WTC11 (cell line): ENCODE results near the gene SPATA45. TPM values are rescaled to one million over a fixed set of nuclear protein-coding genes. Genes with fewer than 3 reads are reported as not detected.

Experiments
- ATAC-seq: fragments of 200-7000 bp; cut with Tn5 transposase; 2 replicates; pipeline ENCODE4 v1.10.0; 2021; ENCODE audit warnings: mild to moderate bottlenecking, moderate library complexity
- CTCF ChIA-PET: fragments of 300-600 bp; sonication (Branson Sonifier 250); formaldehyde crosslinking; loops from one replicate; lab custom pipeline; 2021; ENCODE audit warnings: antibody characterized with exemption; lab: Charles Lee
- POLR2A ChIA-PET: fragments of 350-600 bp; sonication (Branson Sonifier 250); formaldehyde crosslinking; loops from one replicate; lab custom pipeline; 2021; ENCODE audit warnings: antibody characterized with exemption; lab: Charles Lee
- DNase-seq: peaks from one replicate; pipeline ENCODE4 v3.0.0; 2021; ENCODE audit warnings: low spot score
- H3K27ac Mint-ChIP-seq: 2 replicates; pipeline ENCODE4 v1.8.0; 2021; ENCODE audit warnings: mixed read lengths
- H3K27me3 Mint-ChIP-seq: 2 replicates; pipeline ENCODE4 v1.8.0; 2021; ENCODE audit warnings: low read depth, mild to moderate bottlenecking, moderate library complexity, mixed read lengths
- H3K36me3 Mint-ChIP-seq: 2 replicates; pipeline ENCODE4 v1.8.0; 2021; ENCODE audit warnings: mixed read lengths
- H3K4me1 Mint-ChIP-seq: 2 replicates; pipeline ENCODE4 v1.8.0; 2022; ENCODE audit warnings: mixed read lengths
- H3K4me3 Mint-ChIP-seq: 2 replicates; pipeline ENCODE4 v1.8.0; 2021; ENCODE audit warnings: mild to moderate bottlenecking, moderate library complexity, mixed read lengths
- H3K9me3 Mint-ChIP-seq: 2 replicates; pipeline ENCODE4 v1.8.0; 2021; ENCODE audit warnings: mixed read lengths
- AR ChIP-seq: fragments of 250-450 bp; sonication (Bioruptor Pico); IDR thresholded peaks from 2 replicates; pipeline ENCODE4 v1.9.0; 2021; ENCODE audit warnings: mild to moderate bottlenecking
- EMX1 ChIP-seq: fragments of 250-450 bp; sonication (Bioruptor Pico); IDR thresholded peaks from 2 replicates; pipeline ENCODE4 v1.8.0; 2021; ENCODE audit warnings: mild to moderate bottlenecking
- GABPB1 ChIP-seq: sonication (generic); formaldehyde crosslinking; IDR thresholded peaks from 2 replicates; pipeline ENCODE4 v1.8.1; 2023; ENCODE audit warnings: mild to moderate bottlenecking, missing genetic modification reagents
- IRF2 ChIP-seq: sonication (generic); formaldehyde crosslinking; IDR thresholded peaks from 2 replicates; pipeline ENCODE4 v1.8.0; 2022; ENCODE audit warnings: low read depth, missing genetic modification reagents, borderline replicate concordance
- PRDM15 ChIP-seq: sonication (generic); formaldehyde crosslinking; IDR thresholded peaks from 2 replicates; pipeline ENCODE4 v1.8.0; 2022; ENCODE audit warnings: missing genetic modification reagents
- SMAD3 ChIP-seq: sonication (generic); formaldehyde crosslinking; IDR thresholded peaks from 2 replicates; pipeline ENCODE4 v1.8.0; 2022; ENCODE audit warnings: missing genetic modification reagents, mild to moderate bottlenecking, borderline replicate concordance
- TEAD4 ChIP-seq: sonication (generic); formaldehyde crosslinking; IDR thresholded peaks from 2 replicates; pipeline ENCODE4 v1.8.0; 2022; ENCODE audit warnings: mild to moderate bottlenecking, missing genetic modification reagents
- ZBTB21 ChIP-seq: sonication (generic); formaldehyde crosslinking; IDR thresholded peaks from 2 replicates; pipeline ENCODE4 v1.8.1; 2023; ENCODE audit warnings: mild to moderate bottlenecking, missing genetic modification reagents, borderline replicate concordance
- ZNF219 ChIP-seq: sonication (generic); formaldehyde crosslinking; IDR thresholded peaks from 2 replicates; pipeline ENCODE4 v1.8.0; 2023; ENCODE audit warnings: missing genetic modification reagents, mild to moderate bottlenecking, borderline replicate concordance
- ZNF232 ChIP-seq: sonication (generic); formaldehyde crosslinking; IDR thresholded peaks from 2 replicates; pipeline ENCODE4 v1.8.0; 2022; ENCODE audit warnings: mild to moderate bottlenecking, missing genetic modification reagents
- ZNF263 ChIP-seq: sonication (generic); formaldehyde crosslinking; IDR thresholded peaks from 2 replicates; pipeline ENCODE4 v1.8.1; 2022; ENCODE audit warnings: low read depth, mild to moderate bottlenecking, moderate library complexity, missing genetic modification reagents
- ZNF416 ChIP-seq: fragments of 250-450 bp; sonication (Bioruptor Pico); IDR thresholded peaks from 2 replicates; pipeline ENCODE4 v1.9.0; 2021; ENCODE audit warnings: mild to moderate bottlenecking, inconsistent platforms
- ZNF425 ChIP-seq: fragments of 250-450 bp; sonication (Bioruptor Pico); conservative IDR thresholded peaks from 2 replicates; pipeline ENCODE4 v1.9.0; 2021; ENCODE audit warnings: mild to moderate bottlenecking
- total RNA-seq: library from RNA; stranded (reverse); gene quantifications from 3 replicates; pipeline ENCODE4 v1.2.3, GENCODE V29; 2021
- TF ChIP-seq, protein P1 (sequence below): sonication (generic); formaldehyde crosslinking; IDR thresholded peaks from 2 replicates; pipeline ENCODE4 v1.8.0; 2023; ENCODE audit warnings: mild to moderate bottlenecking, missing genetic modification reagents
- TF ChIP-seq, protein P2 (sequence below): sonication (generic); formaldehyde crosslinking; IDR thresholded peaks from 2 replicates; pipeline ENCODE4 v1.8.1; 2023; ENCODE audit warnings: mild to moderate bottlenecking, missing genetic modification reagents, borderline replicate concordance

The SPATA45 gene
- total RNA-seq, 1 experiment from 2014 or later, result 0.90 TPM

DNA sequence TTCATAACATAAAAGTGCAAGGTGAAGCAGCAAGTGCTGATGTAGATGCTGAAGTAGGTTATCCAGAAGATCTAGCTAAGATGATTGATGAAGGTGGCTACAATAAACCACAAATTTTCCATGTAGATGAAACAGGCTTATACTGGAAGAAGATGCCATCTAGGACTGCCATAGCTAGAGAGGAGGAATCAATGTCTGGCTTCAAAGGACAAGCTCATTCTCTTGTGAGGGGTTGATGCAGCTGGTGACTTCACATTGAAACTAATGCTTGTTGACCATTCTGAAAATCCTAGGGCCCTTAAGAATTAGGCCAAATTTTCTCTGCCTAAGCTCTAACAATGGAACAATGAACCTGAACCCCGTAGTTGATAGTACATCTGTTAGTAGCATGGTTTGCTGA, 44.7 kb upstream of the SPATA45 start:
- POLR2A ChIA-PET, result interaction anchor here (0.7 to 1.3 kb wide), 3 partner anchors 32 to 60 kb away, joined by 3 to 5 read pairs (median 3); partner anchors contain the start of gene FLVCR1
- TF ChIP-seq TEAD4 (CRISPR knock-in tag), result no peak
- no peak for TF ChIP-seq IRF2 (CRISPR knock-in tag)
- no peak for TF ChIP-seq ZBTB21
- no peak for TF ChIP-seq AR
- no peak for TF ChIP-seq ZNF219 (CRISPR knock-in tag)
- TF ChIP-seq, protein P1, sequence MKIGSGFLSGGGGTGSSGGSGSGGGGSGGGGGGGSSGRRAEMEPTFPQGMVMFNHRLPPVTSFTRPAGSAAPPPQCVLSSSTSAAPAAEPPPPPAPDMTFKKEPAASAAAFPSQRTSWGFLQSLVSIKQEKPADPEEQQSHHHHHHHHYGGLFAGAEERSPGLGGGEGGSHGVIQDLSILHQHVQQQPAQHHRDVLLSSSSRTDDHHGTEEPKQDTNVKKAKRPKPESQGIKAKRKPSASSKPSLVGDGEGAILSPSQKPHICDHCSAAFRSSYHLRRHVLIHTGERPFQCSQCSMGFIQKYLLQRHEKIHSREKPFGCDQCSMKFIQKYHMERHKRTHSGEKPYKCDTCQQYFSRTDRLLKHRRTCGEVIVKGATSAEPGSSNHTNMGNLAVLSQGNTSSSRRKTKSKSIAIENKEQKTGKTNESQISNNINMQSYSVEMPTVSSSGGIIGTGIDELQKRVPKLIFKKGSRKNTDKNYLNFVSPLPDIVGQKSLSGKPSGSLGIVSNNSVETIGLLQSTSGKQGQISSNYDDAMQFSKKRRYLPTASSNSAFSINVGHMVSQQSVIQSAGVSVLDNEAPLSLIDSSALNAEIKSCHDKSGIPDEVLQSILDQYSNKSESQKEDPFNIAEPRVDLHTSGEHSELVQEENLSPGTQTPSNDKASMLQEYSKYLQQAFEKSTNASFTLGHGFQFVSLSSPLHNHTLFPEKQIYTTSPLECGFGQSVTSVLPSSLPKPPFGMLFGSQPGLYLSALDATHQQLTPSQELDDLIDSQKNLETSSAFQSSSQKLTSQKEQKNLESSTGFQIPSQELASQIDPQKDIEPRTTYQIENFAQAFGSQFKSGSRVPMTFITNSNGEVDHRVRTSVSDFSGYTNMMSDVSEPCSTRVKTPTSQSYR (CRISPR knock-in tag), result no peak
- no peak for TF ChIP-seq ZNF425
- peak; percentile 69; the same call in 1 of the 2 replicates for TF ChIP-seq EMX1 (CRISPR knock-in tag)
- no peak for TF ChIP-seq PRDM15 (CRISPR knock-in tag)
- TF ChIP-seq GABPB1 (CRISPR knock-in tag), result no peak
- TF ChIP-seq ZNF416, result 0 out of 2 replicates have a peak, but pooled peaks have one; percentile 40
- no peak for TF ChIP-seq SMAD3
- no peak for TF ChIP-seq ZNF232 (CRISPR knock-in tag)
- ATAC-seq (no peak), DNase-seq (no peak)
- H3K4me3 Mint-ChIP-seq, result no peak overlapping the region
- peaks cover 91% of the 10 kb centered on the region for H3K36me3 Mint-ChIP-seq
- H3K27me3 Mint-ChIP-seq, result no peaks in the 10 kb centered on the region
- H3K4me1 Mint-ChIP-seq, result peaks cover 32% of the 10 kb centered on the region
- peaks cover 6% of the 10 kb centered on the region; the same call in 1 of the 2 replicates for H3K9me3 Mint-ChIP-seq
- CTCF ChIA-PET, result interaction anchor here (0.9 kb wide), 1 partner anchor 103 kb away, joined by 4 read pairs; no protein-coding TSS in a partner anchor
- peak overlapping the region; percentile 91 for H3K27ac Mint-ChIP-seq

- Mint-ChIP-seq H3K27me3 (no peaks in the 10 kb centered on the region), H3K4me1 (peaks cover 14% of the 10 kb centered on the region), H3K36me3 (peaks cover 88% of the 10 kb centered on the region), H3K4me3 (no peak overlapping the region), H3K9me3 (no peaks in the 10 kb centered on the region), H3K27ac (no peak overlapping the region)
- POLR2A ChIA-PET, result no interaction called here
- ATAC-seq (no peak), DNase-seq (no peak)
- CTCF ChIA-PET, result interaction anchor here (1.2 kb wide), 1 partner anchor 110 kb away, joined by 3 read pairs; no protein-coding TSS in a partner anchor
- TF ChIP-seq ZNF263 (CRISPR knock-in tag), result no peak
- TF ChIP-seq, protein P2, sequence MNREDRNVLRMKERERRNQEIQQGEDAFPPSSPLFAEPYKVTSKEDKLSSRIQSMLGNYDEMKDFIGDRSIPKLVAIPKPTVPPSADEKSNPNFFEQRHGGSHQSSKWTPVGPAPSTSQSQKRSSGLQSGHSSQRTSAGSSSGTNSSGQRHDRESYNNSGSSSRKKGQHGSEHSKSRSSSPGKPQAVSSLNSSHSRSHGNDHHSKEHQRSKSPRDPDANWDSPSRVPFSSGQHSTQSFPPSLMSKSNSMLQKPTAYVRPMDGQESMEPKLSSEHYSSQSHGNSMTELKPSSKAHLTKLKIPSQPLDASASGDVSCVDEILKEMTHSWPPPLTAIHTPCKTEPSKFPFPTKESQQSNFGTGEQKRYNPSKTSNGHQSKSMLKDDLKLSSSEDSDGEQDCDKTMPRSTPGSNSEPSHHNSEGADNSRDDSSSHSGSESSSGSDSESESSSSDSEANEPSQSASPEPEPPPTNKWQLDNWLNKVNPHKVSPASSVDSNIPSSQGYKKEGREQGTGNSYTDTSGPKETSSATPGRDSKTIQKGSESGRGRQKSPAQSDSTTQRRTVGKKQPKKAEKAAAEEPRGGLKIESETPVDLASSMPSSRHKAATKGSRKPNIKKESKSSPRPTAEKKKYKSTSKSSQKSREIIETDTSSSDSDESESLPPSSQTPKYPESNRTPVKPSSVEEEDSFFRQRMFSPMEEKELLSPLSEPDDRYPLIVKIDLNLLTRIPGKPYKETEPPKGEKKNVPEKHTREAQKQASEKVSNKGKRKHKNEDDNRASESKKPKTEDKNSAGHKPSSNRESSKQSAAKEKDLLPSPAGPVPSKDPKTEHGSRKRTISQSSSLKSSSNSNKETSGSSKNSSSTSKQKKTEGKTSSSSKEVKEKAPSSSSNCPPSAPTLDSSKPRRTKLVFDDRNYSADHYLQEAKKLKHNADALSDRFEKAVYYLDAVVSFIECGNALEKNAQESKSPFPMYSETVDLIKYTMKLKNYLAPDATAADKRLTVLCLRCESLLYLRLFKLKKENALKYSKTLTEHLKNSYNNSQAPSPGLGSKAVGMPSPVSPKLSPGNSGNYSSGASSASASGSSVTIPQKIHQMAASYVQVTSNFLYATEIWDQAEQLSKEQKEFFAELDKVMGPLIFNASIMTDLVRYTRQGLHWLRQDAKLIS (CRISPR knock-in tag), result no peak
- no peak for TF ChIP-seq EMX1 (CRISPR knock-in tag)
- TF ChIP-seq PRDM15 (CRISPR knock-in tag), result no peak
Observed at GRCh38 chr1:212884592-212884991, 37.1 kb upstream of the SPATA45 start.
